ENCODE results near the gene CABLES1. TPM values are rescaled to one million over a fixed set of nuclear protein-coding genes. Genes with fewer than 3 reads are reported as not detected.

Gene CABLES1
- total and polyA plus RNA-seq, 2 of the 4 experiments (the other 2 are of a cell fraction): 4.7 to 5.7 TPM

DNA sequence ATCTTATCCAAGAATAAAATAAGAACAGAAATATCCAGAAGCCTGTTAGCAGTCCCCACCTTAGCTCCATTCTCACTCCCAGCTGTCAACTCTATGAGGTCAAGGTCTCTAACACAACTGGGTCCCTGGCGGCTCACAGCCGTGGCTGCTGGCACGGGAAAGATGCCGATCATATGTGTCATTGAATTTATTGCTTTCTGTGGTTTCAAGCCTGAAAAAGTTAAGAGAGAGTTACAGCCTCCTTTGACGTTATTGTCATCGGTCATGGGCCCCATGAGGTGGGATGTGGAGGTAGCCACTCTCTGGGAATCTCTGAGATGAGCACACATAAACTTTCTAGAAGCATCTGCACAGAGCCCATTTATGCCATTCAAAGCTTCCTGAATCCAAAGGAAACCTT is 28.7 kb upstream of the CABLES1 start:
- Histone ChIP-seq H2BK5ac (ENCODE audit: low read depth, low read length, poor library complexity, severe bottlenecking) (peak overlapping the region; percentile 91), H3K4me1 (ENCODE audit: control insufficient read depth, insufficient read depth, low read length) (peaks cover 13% of the 10 kb centered on the region), H3K18ac (ENCODE audit: low read depth, low read length) (peak overlapping the region; percentile 18; the same call in 1 of the 2 replicates), H4K20me1 (ENCODE audit: insufficient read depth, low read length) (no peaks in the 10 kb centered on the region), H2BK20ac (ENCODE audit: low read depth, low read length) (peak overlapping the region; percentile 70), H3K4me3 (ENCODE audit: insufficient read depth, low read depth, low read length) (no peak overlapping the region), H3K56ac (ENCODE audit: extremely low read depth, insufficient read depth, low read length) (peak overlapping the region; percentile 37; the same call in 1 of the 2 replicates), H2AK5ac (ENCODE audit: low read depth, low read length) (0 out of 2 replicates have a peak overlapping the region, but pooled peaks have one; percentile 2), H3K9me1 (ENCODE audit: insufficient read depth, low read length) (peaks cover 11% of the 10 kb centered on the region), H3K4me2 (ENCODE audit: low read depth, low read length) (peak overlapping the region; percentile 11; the same call in 1 of the 2 replicates), H3K23ac (ENCODE audit: low read depth, low read length) (no peak overlapping the region), H2BK15ac (ENCODE audit: low read depth, low read length) (no peak overlapping the region), H2BK120ac (ENCODE audit: low read depth, low read length) (peak overlapping the region; percentile 64; the same call in 1 of the 2 replicates), H4K8ac (ENCODE audit: low read depth in 2 of 2, low read length in 2 of 2) (peak overlapping the region in 1 of 2 experiments; percentile 55; a peak in 2 of 4 replicates), H3K27ac (ENCODE audit: insufficient read depth, low read length) (no peak overlapping the region), H4K91ac (ENCODE audit: insufficient read depth, low read depth, low read length) (peak overlapping the region; percentile 40; the same call in 1 of the 2 replicates), H3K9ac (ENCODE audit: low read depth, low read length) (no peak overlapping the region), H2AK9ac (replicated peaks; ENCODE audit: low read depth, low read length, poor library complexity) (no peak overlapping the region), H3K79me1 (ENCODE audit: low read depth in 1 of 2, low read length in 2 of 2) (0 out of 4 replicates have a peak, but pooled peaks cover 0 to 3% of the 10 kb centered on the region in 2 experiments), H3K36me3 (ENCODE audit: control insufficient read depth, insufficient read depth, low read length) (no peaks in the 10 kb centered on the region), H4K5ac (ENCODE audit: low read depth, low read length) (no peak overlapping the region), H3K9me3 (ENCODE audit: control insufficient read depth, insufficient read depth, low read length) (no peaks in the 10 kb centered on the region), H2AFZ (replicated peaks; ENCODE audit: low read length, poor library complexity) (peak overlapping the region; percentile 12), H3K27me3 (ENCODE audit: control insufficient read depth, insufficient read depth, low read length) (no peaks in the 10 kb centered on the region), H3K4ac (ENCODE audit: low read depth, low read length) (peak overlapping the region; percentile 6; the same call in 1 of the 2 replicates), H3K14ac (replicated peaks; ENCODE audit: low read depth, low read length) (no peak overlapping the region)
- dilution Hi-C loops (cut with HindIII; ENCODE audit: low sequenced_read_pairs, unreplicated experiment) (no loop called here), intact Hi-C loops (cut with micrococcal nuclease) (no loop called here), in situ Hi-C loops (cut with MboI; ENCODE audit: low sequenced_read_pairs) (no loop called here)
- TF ChIP-seq MXI1 (IDR thresholded peaks at IDR 0.05; ENCODE audit: borderline replicate concordance, low read depth, low read length) (no peak), RAD21 (IDR thresholded peaks at IDR 0.05; ENCODE audit: low read length) (0 out of 2 replicates have a peak, but pooled peaks have one; percentile 8), RCOR1 (IDR thresholded peaks at IDR 0.05; ENCODE audit: insufficient replicate concordance, low read length) (peak; percentile 84), CEBPB (IDR thresholded peaks at IDR 0.05; ENCODE audit: low read depth, low read length) (peak; percentile 37; the same call in 1 of the 2 replicates), FOS (IDR thresholded peaks at IDR 0.05; ENCODE audit: low read depth, low read length) (peak; percentile 66), BHLHE40 (IDR thresholded peaks at IDR 0.05; ENCODE audit: low read depth, low read length) (peak; percentile 94), POLR2A (IDR thresholded peaks at IDR 0.05; ENCODE audit: low read depth, low read length) (peak; percentile 44; the same call in 1 of the 2 replicates)
- TF ChIP-seq, protein P1, sequence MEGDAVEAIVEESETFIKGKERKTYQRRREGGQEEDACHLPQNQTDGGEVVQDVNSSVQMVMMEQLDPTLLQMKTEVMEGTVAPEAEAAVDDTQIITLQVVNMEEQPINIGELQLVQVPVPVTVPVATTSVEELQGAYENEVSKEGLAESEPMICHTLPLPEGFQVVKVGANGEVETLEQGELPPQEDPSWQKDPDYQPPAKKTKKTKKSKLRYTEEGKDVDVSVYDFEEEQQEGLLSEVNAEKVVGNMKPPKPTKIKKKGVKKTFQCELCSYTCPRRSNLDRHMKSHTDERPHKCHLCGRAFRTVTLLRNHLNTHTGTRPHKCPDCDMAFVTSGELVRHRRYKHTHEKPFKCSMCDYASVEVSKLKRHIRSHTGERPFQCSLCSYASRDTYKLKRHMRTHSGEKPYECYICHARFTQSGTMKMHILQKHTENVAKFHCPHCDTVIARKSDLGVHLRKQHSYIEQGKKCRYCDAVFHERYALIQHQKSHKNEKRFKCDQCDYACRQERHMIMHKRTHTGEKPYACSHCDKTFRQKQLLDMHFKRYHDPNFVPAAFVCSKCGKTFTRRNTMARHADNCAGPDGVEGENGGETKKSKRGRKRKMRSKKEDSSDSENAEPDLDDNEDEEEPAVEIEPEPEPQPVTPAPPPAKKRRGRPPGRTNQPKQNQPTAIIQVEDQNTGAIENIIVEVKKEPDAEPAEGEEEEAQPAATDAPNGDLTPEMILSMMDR (conservative IDR thresholded peaks at IDR 0.05; ENCODE audit: low read depth, low read length): no peak
- 0% methylated on average over 3 of the region's 6 CpGs; no CpG with 5 or more reads in 1 of the 2 experiments for WGBS, 2 experiments (ENCODE audit: extremely low coverage in 2 of 2, insufficient read length in 1 of 2)
- ATAC-seq (ENCODE audit: low read depth) (peak; percentile 91), DNase-seq (peak; percentile 96)
- ChIA-PET POLR2A (ENCODE audit: unreplicated experiment) (no interaction called here), CTCF (interaction anchor here (0.6 kb wide), 2 partner anchors 20 to 83 kb away, joined by 3 read pairs; no protein-coding TSS in a partner anchor)
- no TSS peak for BruUV-seq (replicated peaks)
